Natural killer cell (primary cell): ENCODE measurements around the gene MCRS1. TPM values are rescaled to one million over a fixed set of nuclear protein-coding genes. Genes with fewer than 3 reads are reported as not detected.
"Not testable (repeated sequence)": the region's sequence is repeated elsewhere in the genome, so short reads cannot be mapped to it uniquely, and the experiment has no call there.

Source experiments
- ATAC-seq, 3 donors: fragments of 150-1000 bp in 2 of 3; fragments of 200-7000 bp in 1 of 3; cut with Tn5 transposase; 1 replicate in 1 of 3; 2 replicates in 2 of 3; pipeline ENCODE4 v1.10.0; 2021; ENCODE audit warnings: mild to moderate bottlenecking in 2 of 3, moderate library complexity in 2 of 3
- DNase-seq, 2 donors: peaks; one replicate each; pipeline versions ENCODE4 v3.0.0 to v3.0.0-alpha.2; 2013 to 2021; ENCODE audit warnings: mixed read lengths in 1 of 2
- H3K27ac ChIP-seq: one replicate; pipeline ENCODE4 v1.5.1; 2013; ENCODE audit warnings: mild to moderate bottlenecking, low read length
- H3K27me3 ChIP-seq: one replicate; pipeline ENCODE4 v1.6.1; 2013; ENCODE audit warnings: low read length; ENCODE audit not compliant: control insufficient read depth, insufficient read depth
- H3K36me3 ChIP-seq: one replicate; pipeline ENCODE4 v1.6.1; 2013; ENCODE audit warnings: low read length; ENCODE audit not compliant: control insufficient read depth, insufficient read depth
- H3K4me1 ChIP-seq: one replicate; pipeline ENCODE4 v1.6.1; 2013; ENCODE audit warnings: low read length; ENCODE audit not compliant: control insufficient read depth, insufficient read depth
- H3K4me3 ChIP-seq: one replicate; pipeline ENCODE4 v1.5.1; 2013; ENCODE audit warnings: low read length
- H3K9me3 ChIP-seq: one replicate; pipeline ENCODE4 v1.6.1; 2013; ENCODE audit warnings: low read length; ENCODE audit not compliant: control insufficient read depth, insufficient read depth
- H3K27ac Mint-ChIP-seq, 2 donors: one replicate each; pipeline ENCODE4 v1.8.0; 2022; ENCODE audit warnings: mild to moderate bottlenecking in 2 of 2, mixed read lengths in 2 of 2, moderate library complexity in 1 of 2
- H3K27me3 Mint-ChIP-seq, 2 donors: one replicate each; pipeline ENCODE4 v1.8.0; 2022; ENCODE audit warnings: low read depth in 2 of 2, mixed read lengths in 2 of 2
- H3K36me3 Mint-ChIP-seq: one replicate; pipeline ENCODE4 v1.8.0; 2022; ENCODE audit warnings: mixed read lengths
- H3K4me1 Mint-ChIP-seq, 2 donors: one replicate each; pipeline ENCODE4 v1.8.0; 2022; ENCODE audit warnings: mixed read lengths in 2 of 2
- H3K4me3 Mint-ChIP-seq: one replicate; pipeline ENCODE4 v1.8.0; 2022; ENCODE audit warnings: mild to moderate bottlenecking, moderate library complexity, mixed read lengths
- H3K9me3 Mint-ChIP-seq, 2 donors: one replicate each; pipeline ENCODE4 v1.8.0; 2022; ENCODE audit warnings: mixed read lengths in 2 of 2
- WGBS: methylation state at CpG from one replicate; pipeline ENCODE4 v1.1.7; 2013; ENCODE audit warnings: missing lambda C conversion rate; ENCODE audit not compliant: insufficient coverage; 5-methylcytosine and 5-hydroxymethylcytosine counted together
- intact Hi-C: fragments of 100-400 bp; cut with micrococcal nuclease; formaldehyde crosslinking; loops from one replicate; pipeline ENCODE4 v1.14.2; 2022
- total RNA-seq, 4 donors: library from RNA; stranded (reverse); fragments of 120-200 nt in 1 of 4; gene quantifications; one replicate each; pipeline versions ENCODE4 v1.2.3 to v1.2.4, GENCODE V29; 2013 to 2022
- TF ChIP-seq, protein P1 (sequence below): fragments of 200-600 bp; IDR thresholded peaks from one replicate; pipeline ENCODE4 v1.8.0; 2022; ENCODE audit warnings: antibody characterized with exemption

The MCRS1 gene
- total RNA-seq, 3 donors from 2014 or later (not counting 1 experiment from before 2014, with no cell fraction given): 78.4 to 96.5 (median 83.9) TPM

DNA sequence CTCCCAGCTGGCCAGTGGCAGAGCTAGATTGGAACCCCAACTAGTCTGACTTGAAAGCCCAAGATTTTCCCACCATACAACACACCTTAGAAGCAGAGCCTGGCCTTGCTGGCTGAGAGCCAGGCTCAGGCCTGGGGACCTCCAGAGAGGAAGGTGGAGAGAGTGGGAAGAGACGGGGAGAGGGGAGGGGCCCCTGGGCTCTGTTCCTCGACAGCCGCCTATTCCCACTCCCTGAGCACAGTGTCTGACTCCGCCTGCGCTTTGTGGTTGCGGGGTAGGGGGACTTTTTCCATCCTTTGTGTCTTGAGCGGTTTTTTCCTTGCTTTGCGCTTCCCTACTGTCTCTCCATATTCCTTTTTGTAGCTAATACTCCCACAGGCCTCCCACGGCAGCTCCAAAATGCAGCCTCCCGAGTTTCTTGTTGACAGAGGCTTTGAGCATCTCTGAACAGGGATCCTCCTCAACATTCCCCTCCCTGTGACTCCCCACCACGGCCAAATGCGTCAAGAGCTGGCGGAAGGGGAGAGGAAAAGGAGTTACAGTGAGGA, 33.1 kb downstream of the MCRS1 start:
- H3K27me3 Mint-ChIP-seq: peaks cover 11 to 22% of the 10 kb centered on the region in 2 donors
- no peaks in the 10 kb centered on the region for H3K36me3 Mint-ChIP-seq
- H3K27me3 ChIP-seq: peaks cover 19% of the 10 kb centered on the region
- H3K27ac ChIP-seq: no peak overlapping the region
- H3K36me3 ChIP-seq: no peaks in the 10 kb centered on the region
- intact Hi-C loops: no loop called here
- peaks cover 18% of the 10 kb centered on the region for H3K4me1 ChIP-seq
- ATAC-seq: no peak
- H3K4me1 Mint-ChIP-seq: peaks cover 0 to 5% of the 10 kb centered on the region in 2 donors
- H3K9me3 Mint-ChIP-seq: no peaks in the 10 kb centered on the region
- DNase-seq: no peak
- WGBS: 90% methylated on average over 10 of the region's 13 CpGs
- H3K27ac Mint-ChIP-seq: no peak overlapping the region
- H3K9me3 ChIP-seq: no peaks in the 10 kb centered on the region
- no peak overlapping the region for H3K4me3 Mint-ChIP-seq
- TF ChIP-seq, protein P1, sequence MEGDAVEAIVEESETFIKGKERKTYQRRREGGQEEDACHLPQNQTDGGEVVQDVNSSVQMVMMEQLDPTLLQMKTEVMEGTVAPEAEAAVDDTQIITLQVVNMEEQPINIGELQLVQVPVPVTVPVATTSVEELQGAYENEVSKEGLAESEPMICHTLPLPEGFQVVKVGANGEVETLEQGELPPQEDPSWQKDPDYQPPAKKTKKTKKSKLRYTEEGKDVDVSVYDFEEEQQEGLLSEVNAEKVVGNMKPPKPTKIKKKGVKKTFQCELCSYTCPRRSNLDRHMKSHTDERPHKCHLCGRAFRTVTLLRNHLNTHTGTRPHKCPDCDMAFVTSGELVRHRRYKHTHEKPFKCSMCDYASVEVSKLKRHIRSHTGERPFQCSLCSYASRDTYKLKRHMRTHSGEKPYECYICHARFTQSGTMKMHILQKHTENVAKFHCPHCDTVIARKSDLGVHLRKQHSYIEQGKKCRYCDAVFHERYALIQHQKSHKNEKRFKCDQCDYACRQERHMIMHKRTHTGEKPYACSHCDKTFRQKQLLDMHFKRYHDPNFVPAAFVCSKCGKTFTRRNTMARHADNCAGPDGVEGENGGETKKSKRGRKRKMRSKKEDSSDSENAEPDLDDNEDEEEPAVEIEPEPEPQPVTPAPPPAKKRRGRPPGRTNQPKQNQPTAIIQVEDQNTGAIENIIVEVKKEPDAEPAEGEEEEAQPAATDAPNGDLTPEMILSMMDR: no peak
- H3K4me3 ChIP-seq: no peak overlapping the region

DNA sequence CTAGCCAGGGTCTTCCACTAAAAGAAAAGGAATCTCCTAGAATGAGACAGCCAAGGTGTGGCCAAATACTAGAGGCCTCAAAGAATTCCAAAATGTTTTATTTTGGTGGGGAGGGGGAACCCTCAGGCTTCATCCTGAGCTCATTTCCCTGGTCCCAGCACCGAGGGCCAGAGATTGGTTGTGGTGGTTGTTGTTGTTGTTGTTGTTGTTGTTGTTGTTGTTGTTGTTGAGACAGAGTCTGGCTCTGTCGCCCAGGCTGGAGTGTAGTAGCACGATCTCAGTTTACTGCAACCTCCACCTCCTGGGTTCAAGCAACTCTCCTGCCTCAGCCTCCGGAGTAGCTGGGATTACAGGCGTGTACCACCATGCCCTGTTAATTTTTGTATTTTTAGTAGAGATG, 33.8 kb downstream of the MCRS1 start:
- Histone ChIP-seq H3K27me3 (peaks cover 13% of the 10 kb centered on the region), H3K4me1 (peaks cover 12% of the 10 kb centered on the region)
- H3K4me3 ChIP-seq, H3K27ac ChIP-seq, H3K9me3 ChIP-seq, H3K4me3 Mint-ChIP-seq, DNase-seq, H3K4me1 Mint-ChIP-seq, H3K36me3 Mint-ChIP-seq, intact Hi-C loops, H3K27ac Mint-ChIP-seq, ATAC-seq, H3K9me3 Mint-ChIP-seq, H3K36me3 ChIP-seq: not testable (repeated sequence)
- WGBS: 93% methylated on average over 4 of the region's 5 CpGs
- H3K27me3 Mint-ChIP-seq: peaks cover 11 to 18% of the 10 kb centered on the region in 2 donors

DNA sequence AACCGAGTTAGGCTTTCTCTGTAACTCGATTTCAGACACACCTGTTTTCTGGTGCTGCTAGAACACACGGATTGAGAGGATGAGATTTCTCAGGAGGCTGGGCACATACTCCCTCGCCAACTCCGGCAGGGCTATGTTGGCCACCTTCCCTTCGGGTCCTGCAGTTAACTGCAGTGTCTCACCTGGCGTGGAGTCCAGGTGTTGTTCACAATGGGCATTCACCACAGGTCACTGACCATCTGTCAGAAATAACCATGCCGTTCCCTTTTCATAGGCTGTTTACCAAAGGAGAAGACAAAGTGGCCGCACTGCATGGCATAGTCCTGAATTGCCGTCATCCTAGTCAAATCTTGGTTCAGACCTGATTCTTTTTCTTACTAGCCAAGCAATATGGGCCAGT, 34.6 kb downstream of the MCRS1 start:
- Histone ChIP-seq H3K4me3 (no peak overlapping the region), H3K27ac (no peak overlapping the region), H3K9me3 (no peaks in the 10 kb centered on the region), H3K27me3 (peaks cover 12% of the 10 kb centered on the region), H3K4me1 (peaks cover 10% of the 10 kb centered on the region), H3K36me3 (no peaks in the 10 kb centered on the region)
- H3K36me3 Mint-ChIP-seq: no peaks in the 10 kb centered on the region
- H3K4me1 Mint-ChIP-seq: peaks cover 0 to 5% of the 10 kb centered on the region in 2 donors
- no peaks in the 10 kb centered on the region for H3K9me3 Mint-ChIP-seq
- H3K27ac Mint-ChIP-seq: no peak overlapping the region
- H3K27me3 Mint-ChIP-seq: peaks cover 11 to 18% of the 10 kb centered on the region in 2 donors
- ATAC-seq (no peak), DNase-seq (no peak)
- H3K4me3 Mint-ChIP-seq: no peak overlapping the region
- intact Hi-C loops: no loop called here
- TF ChIP-seq, protein P1: no peak
- 90% methylated on average over 10 of the region's 10 CpGs for WGBS

DNA sequence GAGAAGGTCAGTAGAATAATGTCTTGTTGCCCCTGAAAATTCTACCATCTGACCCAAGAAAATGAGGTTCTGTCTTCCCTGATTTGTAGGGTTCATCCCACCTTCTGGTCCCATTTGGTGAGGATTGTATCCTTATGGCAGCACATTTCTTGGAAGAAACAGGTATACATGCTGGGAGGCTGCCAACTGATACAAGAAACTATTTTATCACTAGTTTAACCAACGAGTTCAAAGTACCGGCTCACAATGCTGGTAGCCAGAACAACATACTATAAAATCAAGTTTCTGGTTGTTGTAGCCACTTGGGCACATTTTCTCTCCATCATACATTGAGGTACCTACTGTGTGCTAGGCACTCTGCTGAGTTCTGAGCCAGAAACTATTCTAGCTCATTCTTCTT, 36.2 kb downstream of the MCRS1 start:
- H3K4me1 ChIP-seq: no peaks in the 10 kb centered on the region
- H3K27ac ChIP-seq: no peak overlapping the region
- no peak overlapping the region for H3K4me3 ChIP-seq
- no peaks in the 10 kb centered on the region for H3K9me3 ChIP-seq
- intact Hi-C loops: no loop called here
- no peak for ATAC-seq
- H3K9me3 Mint-ChIP-seq: no peaks in the 10 kb centered on the region
- no peak overlapping the region for H3K27ac Mint-ChIP-seq
- no peaks in the 10 kb centered on the region for H3K4me1 Mint-ChIP-seq
- TF ChIP-seq, protein P1: no peak
- DNase-seq: no peak
- H3K36me3 ChIP-seq: no peaks in the 10 kb centered on the region
- 92% methylated on average over 2 of the region's 2 CpGs for WGBS
- peaks cover 2% of the 10 kb centered on the region for H3K27me3 ChIP-seq
- H3K36me3 Mint-ChIP-seq: no peaks in the 10 kb centered on the region
- peaks cover 5 to 14% of the 10 kb centered on the region in 2 donors for H3K27me3 Mint-ChIP-seq
- no peak overlapping the region for H3K4me3 Mint-ChIP-seq
